Right lung (tissue), 5 donors: ENCODE data around the gene VNN1. TPM values are rescaled to one million over a fixed set of nuclear protein-coding genes. Genes with fewer than 3 reads are reported as not detected.

Experiments
- polyA plus RNA-seq, 5 donors: library from polyadenylated mRNA; unstranded; fragments of 120-200 nt; gene quantifications; one replicate each; pipeline versions ENCODE4 v1.2.1 to v1.2.3, GENCODE V29; 2013; ENCODE audit warnings: inconsistent platforms in 1 of 5, low replicate concordance in 1 of 5; ENCODE audit not compliant: insufficient read length in 5 of 5, insufficient read depth in 1 of 5

VNN1 gene
- polyA plus RNA-seq, 5 donors, result 0.24 to 0.46 (median 0.34) TPM

Other genes starting within 250 kb of the VNN1 start
- 10 to 100 TPM; 41.9 to 73.5 (median 62.6) TPM for gene STX7, start 200.9 kb downstream of the VNN1 start, polyA plus RNA-seq
- gene TAAR9, start 175.8 kb downstream of the VNN1 start, polyA plus RNA-seq, result not detected
- not detected for gene TAAR8, start 161.4 kb downstream of the VNN1 start, polyA plus RNA-seq
- gene TAAR6, start 143.7 kb downstream of the VNN1 start, polyA plus RNA-seq, result not detected
- gene TAAR5, start 124.3 kb downstream of the VNN1 start, polyA plus RNA-seq, result not detected
- gene TAAR2, start 89.8 kb downstream of the VNN1 start, polyA plus RNA-seq, result not detected
- gene TAAR1, start 54.9 kb downstream of the VNN1 start, polyA plus RNA-seq, result under 1 TPM in 1 of 5 donors, not detected in 4; 0.21 TPM
- gene VNN2, start 43.8 kb upstream of the VNN1 start, polyA plus RNA-seq, result 1 to 10 TPM; 1.0 to 2.2 (median 1.3) TPM
- gene SLC18B1, start 84.6 kb upstream of the VNN1 start, polyA plus RNA-seq, result 10 to 100 TPM; 19.1 to 29.1 (median 26.7) TPM
- gene RPS12, start 100.5 kb upstream of the VNN1 start, polyA plus RNA-seq, result 1,000 to 10,000 TPM; 2,221 to 2,751 (median 2,468) TPM